ENCODE results near the gene PLK4. TPM values are rescaled to one million over a fixed set of nuclear protein-coding genes. Genes with fewer than 3 reads are reported as not detected.

The PLK4 gene
- total and polyA plus RNA-seq, 2 experiments from 2014 or later, result 25.5 to 38.7 TPM

DNA sequence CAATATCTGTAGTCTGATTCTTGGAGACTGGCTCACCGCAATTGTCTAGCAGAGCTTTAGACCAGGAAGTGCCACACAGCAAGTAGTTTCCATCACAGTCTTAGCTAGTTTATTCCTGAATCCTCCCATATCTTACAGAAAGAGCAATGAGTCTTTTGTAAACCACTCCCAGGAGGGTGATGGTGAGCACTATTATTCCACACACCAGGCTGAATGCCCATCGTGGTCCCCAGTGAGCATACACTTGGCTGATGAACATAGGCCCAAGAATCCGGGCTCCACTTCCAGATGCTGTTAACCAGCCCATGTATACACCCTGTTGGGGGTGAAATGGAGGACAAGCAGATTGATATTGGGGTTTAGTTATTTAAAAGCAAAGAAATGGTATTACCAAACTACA is 39.8 kb downstream of the PLK4 start:
- H3K27me3 Mint-ChIP-seq (ENCODE audit: insufficient read depth, low read depth, poor library complexity), result no peaks in the 10 kb centered on the region
- Histone ChIP-seq H3K27ac (ENCODE audit: low read depth) (no peak overlapping the region), H3F3A (replicated peaks; ENCODE audit: low read depth) (no peaks in the 10 kb centered on the region), H2AFZ (no peak overlapping the region), H3K79me2 (replicated peaks; ENCODE audit: insufficient read depth) (no peaks in the 10 kb centered on the region), H3K4me3 (no peak overlapping the region), H3K4me1 (ENCODE audit: insufficient read depth) (no peaks in the 10 kb centered on the region), H3K4me2 (no peak overlapping the region), H3K9me2 (ENCODE audit: insufficient read depth) (no peaks in the 10 kb centered on the region), H3K36me3 (ENCODE audit: insufficient read depth) (0 out of 2 replicates have a peak, but pooled peaks cover 17% of the 10 kb centered on the region), H4K20me1 (replicated peaks; ENCODE audit: insufficient read depth) (no peaks in the 10 kb centered on the region), H3K27me3 (ENCODE audit: insufficient read depth) (no peaks in the 10 kb centered on the region)
- H3K36me3 Mint-ChIP-seq (ENCODE audit: low read depth), result peaks cover 3% of the 10 kb centered on the region
- no peak for DNase-seq (ENCODE audit: low spot score)
- no peak overlapping the region for H3K27ac Mint-ChIP-seq
- H3K4me1 Mint-ChIP-seq, result no peaks in the 10 kb centered on the region
- TF ChIP-seq, protein P1, sequence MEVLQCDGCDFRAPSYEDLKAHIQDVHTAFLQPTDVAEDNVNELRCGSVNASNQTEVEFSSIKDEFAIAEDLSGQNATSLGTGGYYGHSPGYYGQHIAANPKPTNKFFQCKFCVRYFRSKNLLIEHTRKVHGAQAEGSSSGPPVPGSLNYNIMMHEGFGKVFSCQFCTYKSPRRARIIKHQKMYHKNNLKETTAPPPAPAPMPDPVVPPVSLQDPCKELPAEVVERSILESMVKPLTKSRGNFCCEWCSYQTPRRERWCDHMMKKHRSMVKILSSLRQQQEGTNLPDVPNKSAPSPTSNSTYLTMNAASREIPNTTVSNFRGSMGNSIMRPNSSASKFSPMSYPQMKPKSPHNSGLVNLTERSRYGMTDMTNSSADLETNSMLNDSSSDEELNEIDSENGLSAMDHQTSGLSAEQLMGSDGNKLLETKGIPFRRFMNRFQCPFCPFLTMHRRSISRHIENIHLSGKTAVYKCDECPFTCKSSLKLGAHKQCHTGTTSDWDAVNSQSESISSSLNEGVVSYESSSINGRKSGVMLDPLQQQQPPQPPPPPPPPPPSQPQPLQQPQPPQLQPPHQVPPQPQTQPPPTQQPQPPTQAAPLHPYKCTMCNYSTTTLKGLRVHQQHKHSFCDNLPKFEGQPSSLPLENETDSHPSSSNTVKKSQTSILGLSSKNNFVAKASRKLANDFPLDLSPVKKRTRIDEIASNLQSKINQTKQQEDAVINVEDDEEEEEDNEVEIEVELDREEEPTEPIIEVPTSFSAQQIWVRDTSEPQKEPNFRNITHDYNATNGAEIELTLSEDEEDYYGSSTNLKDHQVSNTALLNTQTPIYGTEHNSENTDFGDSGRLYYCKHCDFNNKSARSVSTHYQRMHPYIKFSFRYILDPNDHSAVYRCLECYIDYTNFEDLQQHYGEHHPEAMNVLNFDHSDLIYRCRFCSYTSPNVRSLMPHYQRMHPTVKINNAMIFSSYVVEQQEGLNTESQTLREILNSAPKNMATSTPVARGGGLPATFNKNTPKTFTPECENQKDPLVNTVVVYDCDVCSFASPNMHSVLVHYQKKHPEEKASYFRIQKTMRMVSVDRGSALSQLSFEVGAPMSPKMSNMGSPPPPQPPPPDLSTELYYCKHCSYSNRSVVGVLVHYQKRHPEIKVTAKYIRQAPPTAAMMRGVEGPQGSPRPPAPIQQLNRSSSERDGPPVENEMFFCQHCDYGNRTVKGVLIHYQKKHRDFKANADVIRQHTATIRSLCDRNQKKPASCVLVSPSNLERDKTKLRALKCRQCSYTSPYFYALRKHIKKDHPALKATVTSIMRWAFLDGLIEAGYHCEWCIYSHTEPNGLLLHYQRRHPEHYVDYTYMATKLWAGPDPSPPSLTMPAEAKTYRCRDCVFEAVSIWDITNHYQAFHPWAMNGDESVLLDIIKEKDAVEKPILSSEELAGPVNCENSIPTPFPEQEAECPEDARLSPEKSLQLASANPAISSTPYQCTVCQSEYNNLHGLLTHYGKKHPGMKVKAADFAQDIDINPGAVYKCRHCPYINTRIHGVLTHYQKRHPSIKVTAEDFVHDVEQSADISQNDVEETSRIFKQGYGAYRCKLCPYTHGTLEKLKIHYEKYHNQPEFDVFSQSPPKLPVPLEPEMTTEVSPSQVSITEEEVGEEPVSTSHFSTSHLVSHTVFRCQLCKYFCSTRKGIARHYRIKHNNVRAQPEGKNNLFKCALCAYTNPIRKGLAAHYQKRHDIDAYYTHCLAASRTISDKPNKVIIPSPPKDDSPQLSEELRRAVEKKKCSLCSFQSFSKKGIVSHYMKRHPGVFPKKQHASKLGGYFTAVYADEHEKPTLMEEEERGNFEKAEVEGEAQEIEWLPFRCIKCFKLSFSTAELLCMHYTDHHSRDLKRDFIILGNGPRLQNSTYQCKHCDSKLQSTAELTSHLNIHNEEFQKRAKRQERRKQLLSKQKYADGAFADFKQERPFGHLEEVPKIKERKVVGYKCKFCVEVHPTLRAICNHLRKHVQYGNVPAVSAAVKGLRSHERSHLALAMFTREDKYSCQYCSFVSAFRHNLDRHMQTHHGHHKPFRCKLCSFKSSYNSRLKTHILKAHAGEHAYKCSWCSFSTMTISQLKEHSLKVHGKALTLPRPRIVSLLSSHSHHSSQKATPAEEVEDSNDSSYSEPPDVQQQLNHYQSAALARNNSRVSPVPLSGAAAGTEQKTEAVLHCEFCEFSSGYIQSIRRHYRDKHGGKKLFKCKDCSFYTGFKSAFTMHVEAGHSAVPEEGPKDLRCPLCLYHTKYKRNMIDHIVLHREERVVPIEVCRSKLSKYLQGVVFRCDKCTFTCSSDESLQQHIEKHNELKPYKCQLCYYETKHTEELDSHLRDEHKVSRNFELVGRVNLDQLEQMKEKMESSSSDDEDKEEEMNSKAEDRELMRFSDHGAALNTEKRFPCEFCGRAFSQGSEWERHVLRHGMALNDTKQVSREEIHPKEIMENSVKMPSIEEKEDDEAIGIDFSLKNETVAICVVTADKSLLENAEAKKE (CRISPR knock-in tag; IDR thresholded peaks at IDR 0.05), result no peak
- TF ChIP-seq EZH2phosphoT487 (IDR thresholded peaks at IDR 0.05; ENCODE audit: unreplicated experiment) (no peak), STAT1 (IDR thresholded peaks at IDR 0.05; ENCODE audit: unreplicated experiment) (no peak), ZNF331 (CRISPR knock-in tag; IDR thresholded peaks at IDR 0.05; ENCODE audit: low read depth) (no peak)
- TF ChIP-seq, protein P2, sequence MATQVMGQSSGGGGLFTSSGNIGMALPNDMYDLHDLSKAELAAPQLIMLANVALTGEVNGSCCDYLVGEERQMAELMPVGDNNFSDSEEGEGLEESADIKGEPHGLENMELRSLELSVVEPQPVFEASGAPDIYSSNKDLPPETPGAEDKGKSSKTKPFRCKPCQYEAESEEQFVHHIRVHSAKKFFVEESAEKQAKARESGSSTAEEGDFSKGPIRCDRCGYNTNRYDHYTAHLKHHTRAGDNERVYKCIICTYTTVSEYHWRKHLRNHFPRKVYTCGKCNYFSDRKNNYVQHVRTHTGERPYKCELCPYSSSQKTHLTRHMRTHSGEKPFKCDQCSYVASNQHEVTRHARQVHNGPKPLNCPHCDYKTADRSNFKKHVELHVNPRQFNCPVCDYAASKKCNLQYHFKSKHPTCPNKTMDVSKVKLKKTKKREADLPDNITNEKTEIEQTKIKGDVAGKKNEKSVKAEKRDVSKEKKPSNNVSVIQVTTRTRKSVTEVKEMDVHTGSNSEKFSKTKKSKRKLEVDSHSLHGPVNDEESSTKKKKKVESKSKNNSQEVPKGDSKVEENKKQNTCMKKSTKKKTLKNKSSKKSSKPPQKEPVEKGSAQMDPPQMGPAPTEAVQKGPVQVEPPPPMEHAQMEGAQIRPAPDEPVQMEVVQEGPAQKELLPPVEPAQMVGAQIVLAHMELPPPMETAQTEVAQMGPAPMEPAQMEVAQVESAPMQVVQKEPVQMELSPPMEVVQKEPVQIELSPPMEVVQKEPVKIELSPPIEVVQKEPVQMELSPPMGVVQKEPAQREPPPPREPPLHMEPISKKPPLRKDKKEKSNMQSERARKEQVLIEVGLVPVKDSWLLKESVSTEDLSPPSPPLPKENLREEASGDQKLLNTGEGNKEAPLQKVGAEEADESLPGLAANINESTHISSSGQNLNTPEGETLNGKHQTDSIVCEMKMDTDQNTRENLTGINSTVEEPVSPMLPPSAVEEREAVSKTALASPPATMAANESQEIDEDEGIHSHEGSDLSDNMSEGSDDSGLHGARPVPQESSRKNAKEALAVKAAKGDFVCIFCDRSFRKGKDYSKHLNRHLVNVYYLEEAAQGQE (IDR thresholded peaks at IDR 0.05; ENCODE audit: unreplicated experiment), result no peak
- H3K4me3 Mint-ChIP-seq, result no peak overlapping the region
- H3K9me3 Mint-ChIP-seq, result no peaks in the 10 kb centered on the region
- no peak for ATAC-seq

Data from GM23338 (cell line).